Neural cell (in vitro differentiated cells): ENCODE results near the gene KRT76. TPM values are rescaled to one million over a fixed set of nuclear protein-coding genes. Genes with fewer than 3 reads are reported as not detected.

Experiments used
- H2AFZ ChIP-seq: fragments of 200-600, 300-800 bp; sonication (generic), shearing (Covaris generic); 2 replicates; pipeline ENCODE4 v1.6.0; 2014; ENCODE audit warnings: low read depth, mild to moderate bottlenecking, antibody characterized with exemption, low read length, moderate library complexity
- H3F3A ChIP-seq: fragments of 200-600 bp; shearing (Covaris generic); 2 replicates; pipeline ENCODE4 v1.6.1; 2016; ENCODE audit warnings: mild to moderate bottlenecking, moderate library complexity, mixed read lengths, antibody characterized with exemption, low read length; ENCODE audit not compliant: insufficient read depth, poor library complexity, severe bottlenecking
- H3K27ac ChIP-seq: fragments of 200-600, 300-800 bp; sonication (generic), shearing (Covaris generic); 2 replicates; pipeline ENCODE4 v1.5.1; 2014; ENCODE audit warnings: mild to moderate bottlenecking, low read length, moderate library complexity
- H3K27me3 ChIP-seq: fragments of 300-800, 200-600 bp; sonication (generic), shearing (Covaris generic); 2 replicates; pipeline ENCODE4 v1.6.0; 2014; ENCODE audit warnings: mild to moderate bottlenecking, low read depth, low read length, moderate library complexity; ENCODE audit not compliant: insufficient read depth
- H3K36me3 ChIP-seq: fragments of 300-800, 200-600 bp; sonication (generic), shearing (Covaris generic); 2 replicates; pipeline ENCODE4 v1.5.1; 2014; ENCODE audit warnings: mild to moderate bottlenecking, antibody characterized with exemption, low read length, moderate library complexity; ENCODE audit not compliant: insufficient read depth
- H3K4me2 ChIP-seq: fragments of 300-800, 200-600 bp; sonication (generic), shearing (Covaris generic); 2 replicates; pipeline ENCODE4 v1.6.0; 2014; ENCODE audit warnings: mild to moderate bottlenecking, low read length
- H3K4me3 ChIP-seq: fragments of 300-800, 200-600 bp; sonication (generic), shearing (Covaris generic); 2 replicates; pipeline ENCODE4 v1.5.1; 2014; ENCODE audit warnings: mild to moderate bottlenecking, low read length, moderate library complexity
- H3K79me2 ChIP-seq: fragments of 200-600 bp; shearing (Covaris generic); replicated peaks from 2 replicates; pipeline ENCODE4 v1.6.0; 2014; ENCODE audit warnings: mild to moderate bottlenecking, low read length, moderate library complexity; ENCODE audit not compliant: insufficient read depth
- H3K9ac ChIP-seq: fragments of 300-800, 200-600 bp; sonication (generic), shearing (Covaris generic); 2 replicates; pipeline ENCODE4 v1.6.1; 2016; ENCODE audit warnings: mild to moderate bottlenecking, low read length, mixed read lengths
- H3K9me2 ChIP-seq: fragments of 200-600 bp; shearing (Covaris generic); 2 replicates; pipeline ENCODE4 v1.6.1; 2016; ENCODE audit warnings: mild to moderate bottlenecking, low read length, mixed read lengths; ENCODE audit not compliant: insufficient read depth
- H3K9me3 ChIP-seq: fragments of 200-600, 300-800 bp; sonication (generic), shearing (Covaris generic); 2 replicates; pipeline ENCODE4 v1.6.1; 2016; ENCODE audit warnings: mild to moderate bottlenecking, mixed run types, low read length, moderate library complexity, mixed read lengths
- H4K20me1 ChIP-seq: fragments of 200-600 bp; shearing (Covaris generic); 2 replicates; pipeline ENCODE4 v1.6.1; 2016; ENCODE audit warnings: mild to moderate bottlenecking, mixed run types; ENCODE audit not compliant: insufficient read depth
- CTCF ChIP-seq: fragments of 450-650 bp; IDR thresholded peaks from 2 replicates; pipeline ENCODE4 v1.5.1; 2014; ENCODE audit warnings: antibody characterized with exemption, mild to moderate bottlenecking, moderate library complexity; ENCODE audit not compliant: poor library complexity, severe bottlenecking
- EP300 ChIP-seq: fragments of 450-650 bp; conservative IDR thresholded peaks from 2 replicates; pipeline ENCODE4 v1.6.1; 2014; ENCODE audit warnings: antibody characterized with exemption, mild to moderate bottlenecking, moderate library complexity; ENCODE audit not compliant: poor library complexity, severe bottlenecking
- EZH2 ChIP-seq: fragments of 200-600, 300-800 bp; shearing (Covaris generic), sonication (generic); IDR thresholded peaks from 2 replicates; pipeline ENCODE4 v1.6.1; 2014; ENCODE audit warnings: antibody characterized with exemption, low read length, borderline replicate concordance, mild to moderate bottlenecking; ENCODE audit not compliant: insufficient read depth, poor library complexity, severe bottlenecking
- MXI1 ChIP-seq: fragments of 450-650 bp; conservative IDR thresholded peaks from 2 replicates; pipeline ENCODE4 v1.6.1; 2014; ENCODE audit warnings: antibody characterized with exemption, mild to moderate bottlenecking; ENCODE audit not compliant: poor library complexity, severe bottlenecking
- POLR2AphosphoS5 ChIP-seq: IDR thresholded peaks from 2 replicates; pipeline ENCODE4 v1.6.1; 2012
- RAD21 ChIP-seq: fragments of 450-650 bp; conservative IDR thresholded peaks from 2 replicates; pipeline ENCODE4 v1.6.1; 2014; ENCODE audit warnings: antibody characterized with exemption, mild to moderate bottlenecking, moderate library complexity
- SMC3 ChIP-seq: fragments of 450-650 bp; conservative IDR thresholded peaks from 2 replicates; pipeline ENCODE4 v1.6.1; 2014; ENCODE audit warnings: antibody characterized with exemption, mild to moderate bottlenecking, moderate library complexity; ENCODE audit not compliant: poor library complexity
- TAF1 ChIP-seq: IDR thresholded peaks from 2 replicates; pipeline ENCODE4 v1.6.1; 2012; ENCODE audit warnings: low read depth
- polyA plus RNA-seq: library from polyadenylated mRNA; depleted of rRNA; stranded (reverse); fragments of >200 nt; gene quantifications from 2 replicates; pipeline ENCODE4 v1.2.3, GENCODE V29; 2014
- TF ChIP-seq, protein P1 (sequence below): IDR thresholded peaks from 2 replicates; pipeline ENCODE4 v1.6.1; 2012; ENCODE audit warnings: borderline replicate concordance

The KRT76 gene
- polyA plus RNA-seq, 1 donor from 2014 or later, result not detected

- Histone ChIP-seq H3K9me2 (no peaks in the 10 kb centered on the region), H3F3A (no peaks in the 10 kb centered on the region)
Observed at GRCh38 chr12:52781399-52782082, 4.4 kb upstream of the KRT76 start.

GRCh38 chr12:52779914-52780313, 2.8 kb upstream of the KRT76 start:
- Histone ChIP-seq H3K9ac (no peak overlapping the region), H3K4me2 (no peak overlapping the region), H3K4me3 (no peak overlapping the region), H4K20me1 (no peaks in the 10 kb centered on the region), H3K79me2 (no peaks in the 10 kb centered on the region), H3K9me2 (no peaks in the 10 kb centered on the region), H3K27me3 (no peaks in the 10 kb centered on the region), H3K36me3 (no peaks in the 10 kb centered on the region), H3F3A (no peaks in the 10 kb centered on the region), H2AFZ (no peak overlapping the region), H3K27ac (no peak overlapping the region), H3K9me3 (no peaks in the 10 kb centered on the region)
- no peak for TF ChIP-seq EZH2
- TF ChIP-seq POLR2AphosphoS5, result no peak
- no peak for TF ChIP-seq CTCF
- TF ChIP-seq, protein P1, sequence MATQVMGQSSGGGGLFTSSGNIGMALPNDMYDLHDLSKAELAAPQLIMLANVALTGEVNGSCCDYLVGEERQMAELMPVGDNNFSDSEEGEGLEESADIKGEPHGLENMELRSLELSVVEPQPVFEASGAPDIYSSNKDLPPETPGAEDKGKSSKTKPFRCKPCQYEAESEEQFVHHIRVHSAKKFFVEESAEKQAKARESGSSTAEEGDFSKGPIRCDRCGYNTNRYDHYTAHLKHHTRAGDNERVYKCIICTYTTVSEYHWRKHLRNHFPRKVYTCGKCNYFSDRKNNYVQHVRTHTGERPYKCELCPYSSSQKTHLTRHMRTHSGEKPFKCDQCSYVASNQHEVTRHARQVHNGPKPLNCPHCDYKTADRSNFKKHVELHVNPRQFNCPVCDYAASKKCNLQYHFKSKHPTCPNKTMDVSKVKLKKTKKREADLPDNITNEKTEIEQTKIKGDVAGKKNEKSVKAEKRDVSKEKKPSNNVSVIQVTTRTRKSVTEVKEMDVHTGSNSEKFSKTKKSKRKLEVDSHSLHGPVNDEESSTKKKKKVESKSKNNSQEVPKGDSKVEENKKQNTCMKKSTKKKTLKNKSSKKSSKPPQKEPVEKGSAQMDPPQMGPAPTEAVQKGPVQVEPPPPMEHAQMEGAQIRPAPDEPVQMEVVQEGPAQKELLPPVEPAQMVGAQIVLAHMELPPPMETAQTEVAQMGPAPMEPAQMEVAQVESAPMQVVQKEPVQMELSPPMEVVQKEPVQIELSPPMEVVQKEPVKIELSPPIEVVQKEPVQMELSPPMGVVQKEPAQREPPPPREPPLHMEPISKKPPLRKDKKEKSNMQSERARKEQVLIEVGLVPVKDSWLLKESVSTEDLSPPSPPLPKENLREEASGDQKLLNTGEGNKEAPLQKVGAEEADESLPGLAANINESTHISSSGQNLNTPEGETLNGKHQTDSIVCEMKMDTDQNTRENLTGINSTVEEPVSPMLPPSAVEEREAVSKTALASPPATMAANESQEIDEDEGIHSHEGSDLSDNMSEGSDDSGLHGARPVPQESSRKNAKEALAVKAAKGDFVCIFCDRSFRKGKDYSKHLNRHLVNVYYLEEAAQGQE, result no peak
- TF ChIP-seq EP300, result no peak
- no peak for TF ChIP-seq SMC3
- TF ChIP-seq RAD21, result no peak
- no peak for TF ChIP-seq TAF1

More at GRCh38 chr12:52781399-52782082, 4.4 kb upstream of the KRT76 start:
- Histone ChIP-seq H3K9ac (no peak overlapping the region), H3K4me3 (no peak overlapping the region), H4K20me1 (no peaks in the 10 kb centered on the region), H3K36me3 (no peaks in the 10 kb centered on the region), H2AFZ (no peak overlapping the region), H3K27ac (no peak overlapping the region), H3K27me3 (no peaks in the 10 kb centered on the region), H3K4me2 (no peak overlapping the region), H3K79me2 (no peaks in the 10 kb centered on the region), H3K9me3 (no peaks in the 10 kb centered on the region)
- TF ChIP-seq, protein P1, result no peak
- TF ChIP-seq POLR2AphosphoS5, result no peak
- TF ChIP-seq CTCF, result no peak
- no peak for TF ChIP-seq EZH2
- no peak for TF ChIP-seq EP300
- no peak for TF ChIP-seq TAF1
- TF ChIP-seq MXI1, result no peak
- no peak for TF ChIP-seq SMC3
- no peak for TF ChIP-seq RAD21
